Transverse colon (tissue), 4 donors: ENCODE results near the gene NPM1.

Experiments
- CTCF ChIP-seq, 5 experiments: fragments of 200-600 bp in 3 of 5; fragments of 450-650 bp in 2 of 5; sonication (generic) in 3 of 5; IDR thresholded peaks; 1 replicate in 2 of 5; 2 replicates in 3 of 5; pipeline ENCODE4 v1.5.1; 2016 to 2017; ENCODE audit warnings: antibody characterized with exemption in 5 of 5, inconsistent platforms in 3 of 5, mild to moderate bottlenecking in 2 of 5, moderate library complexity in 1 of 5
- EP300 ChIP-seq: sonication (generic); formaldehyde crosslinking; IDR thresholded peaks from one replicate; pipeline ENCODE4 v1.6.1; 2017; ENCODE audit warnings: antibody characterized with exemption, low read depth
- POLR2A ChIP-seq: fragments of 450-650 bp; IDR thresholded peaks from one replicate; pipeline ENCODE4 v1.6.1; 2016; ENCODE audit warnings: antibody characterized with exemption, mild to moderate bottlenecking, moderate library complexity
- POLR2AphosphoS5 ChIP-seq, 3 donors: sonication (generic); formaldehyde crosslinking; IDR thresholded peaks; one replicate each; pipeline ENCODE4 v1.6.1; 2016; ENCODE audit warnings: antibody characterized with exemption in 3 of 3

DNA sequence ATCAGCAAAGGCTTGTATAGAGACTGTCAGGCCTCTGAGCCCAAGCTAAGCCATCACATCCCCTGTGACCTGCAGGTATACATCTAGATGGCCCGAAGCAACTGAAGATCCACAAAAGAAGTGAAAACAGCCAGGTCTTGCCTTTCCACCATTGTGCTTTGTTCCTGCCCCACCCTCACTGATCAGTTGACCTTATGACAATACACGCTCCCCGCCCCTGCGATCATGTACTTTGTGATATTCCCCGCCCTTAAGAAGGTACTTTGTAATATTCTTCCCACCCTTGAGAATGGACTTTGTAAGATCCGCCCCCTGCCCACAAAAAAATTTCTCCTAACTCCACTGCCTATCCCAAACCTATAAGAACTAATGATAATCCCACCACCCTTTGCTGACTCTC, 18.6 kb upstream of the NPM1 start:
- no peak for TF ChIP-seq CTCF (IDR thresholded peaks at IDR 0.05)
- TF ChIP-seq POLR2A, result no peak
- TF ChIP-seq POLR2AphosphoS5 (IDR thresholded peaks at IDR 0.05), result no peak
- no peak for TF ChIP-seq EP300
